HG03521 (cell line): ENCODE results near the gene MRPL51.
A peak's percentile ranks its signal among the peaks of the same experiment; 100 is the strongest.
"Not testable (repeated sequence)": the region's sequence is repeated elsewhere in the genome, so short reads cannot be mapped to it uniquely, and the experiment has no call there.

Experiments
- ATAC-seq: cut with Tn5 transposase; IDR thresholded peaks from one replicate; pipeline ENCODE4 v1.9.1; 2021; ENCODE audit warnings: mild to moderate bottlenecking, moderate library complexity; ENCODE audit not compliant: unreplicated experiment

MRPL51 gene

GRCh38 chr12:6489449-6489848 is 3.6 kb downstream of the MRPL51 start:
- ATAC-seq = no peak

- no peak for ATAC-seq
Measured at GRCh38 chr12:6488240-6488639, 4.8 kb downstream of the MRPL51 start.

- no peak for ATAC-seq
Measured at GRCh38 chr12:6478416-6478815, 14.6 kb downstream of the MRPL51 start.

- not testable (repeated sequence) for ATAC-seq
Measured at GRCh38 chr12:6477601-6478377, 15.3 kb downstream of the MRPL51 start.

- ATAC-seq = no peak
Measured at GRCh38 chr12:6476489-6476888, 16.6 kb downstream of the MRPL51 start.

- ATAC-seq = not testable (repeated sequence)
Measured at GRCh38 chr12:6475233-6475975, 17.7 kb downstream of the MRPL51 start.

- no peak for ATAC-seq
Measured at GRCh38 chr12:6472491-6472890, 20.6 kb downstream of the MRPL51 start.

- no peak for ATAC-seq
Measured at GRCh38 chr12:6471989-6472360, 21.1 kb downstream of the MRPL51 start.

- ATAC-seq = peak; percentile 83
Measured at GRCh38 chr12:6470375-6471163, 22.5 kb downstream of the MRPL51 start, which contains the start of gene VAMP1. VAMP1 (minus strand) TSS chr12:6470677; CDS start chr12:6470531, 146 bp downstream.

- no peak for ATAC-seq
Measured at GRCh38 chr12:6469609-6470374, 23.3 kb downstream of the MRPL51 start.

- no peak for ATAC-seq
Measured at GRCh38 chr12:6469092-6469491, 24.0 kb downstream of the MRPL51 start.

GRCh38 chr12:6468283-6468575 is 24.8 kb downstream of the MRPL51 start:
- no peak for ATAC-seq

- ATAC-seq = not testable (repeated sequence)
Measured at GRCh38 chr12:6467571-6468282, 25.3 kb downstream of the MRPL51 start.

- not testable (repeated sequence) for ATAC-seq
Measured at GRCh38 chr12:6466751-6467150, 26.3 kb downstream of the MRPL51 start.

GRCh38 chr12:6466184-6466573 is 26.9 kb downstream of the MRPL51 start:
- no peak for ATAC-seq

GRCh38 chr12:6465467-6466183 is 27.4 kb downstream of the MRPL51 start:
- ATAC-seq = no peak

GRCh38 chr12:6464531-6464930 is 28.5 kb downstream of the MRPL51 start:
- no peak for ATAC-seq

GRCh38 chr12:6463858-6464257 is 29.2 kb downstream of the MRPL51 start:
- ATAC-seq = no peak

- ATAC-seq = no peak
Measured at GRCh38 chr12:6463216-6463615, 29.8 kb downstream of the MRPL51 start.
